H9 (cell line): Measurements from ENCODE around the gene TFB1M. TPM values are rescaled to one million over a fixed set of nuclear protein-coding genes. Genes with fewer than 3 reads are reported as not detected.

Experiments used
- DNase-seq: peaks from one replicate; pipeline ENCODE4 v3.0.0-alpha.2; 2017
- H2AFZ ChIP-seq: one replicate; pipeline ENCODE4 v1.6.1; 2013; ENCODE audit warnings: mild to moderate bottlenecking, low read length, control low read depth, moderate library complexity
- H2AK5ac ChIP-seq: 2 replicates; pipeline ENCODE4 v1.6.1; 2013; ENCODE audit warnings: low read length, control low read depth, mixed read lengths; ENCODE audit not compliant: insufficient read length
- H2BK120ac ChIP-seq: one replicate; pipeline ENCODE4 v1.6.1; 2013; ENCODE audit warnings: low read depth, mild to moderate bottlenecking, low read length, control low read depth, inconsistent platforms; ENCODE audit not compliant: poor library complexity, severe bottlenecking
- H2BK12ac ChIP-seq: 2 replicates; pipeline ENCODE4 v1.6.1; 2013; ENCODE audit warnings: low read length, control low read depth, mixed read lengths, low read depth; ENCODE audit not compliant: insufficient read length
- H2BK15ac ChIP-seq: 2 replicates; pipeline ENCODE4 v1.6.1; 2013; ENCODE audit warnings: low read depth, low read length, control low read depth
- H2BK20ac ChIP-seq: one replicate; pipeline ENCODE4 v1.6.1; 2013; ENCODE audit warnings: low read depth, mild to moderate bottlenecking, low read length, control low read depth, inconsistent platforms; ENCODE audit not compliant: poor library complexity, severe bottlenecking
- H2BK5ac ChIP-seq: 2 replicates; pipeline ENCODE4 v1.6.1; 2013; ENCODE audit warnings: low read length, control low read depth, mixed read lengths; ENCODE audit not compliant: insufficient read length
- H3K14ac ChIP-seq: 2 replicates; pipeline ENCODE4 v1.6.1; 2013; ENCODE audit warnings: low read length, control low read depth; ENCODE audit not compliant: insufficient read depth
- H3K18ac ChIP-seq: 2 replicates; pipeline ENCODE4 v1.6.1; 2013; ENCODE audit warnings: low read depth, mild to moderate bottlenecking, mixed read lengths, low read length, control low read depth; ENCODE audit not compliant: insufficient read length
- H3K23ac ChIP-seq: 2 replicates; pipeline ENCODE4 v1.6.1; 2013; ENCODE audit warnings: low read length, control low read depth, mixed read lengths, low read depth; ENCODE audit not compliant: insufficient read length
- H3K23me2 ChIP-seq: 2 replicates; pipeline ENCODE4 v1.6.1; 2013; ENCODE audit warnings: low read depth, mild to moderate bottlenecking, mixed read lengths, low read length, control low read depth; ENCODE audit not compliant: insufficient read length, poor library complexity, severe bottlenecking
- H3K27ac ChIP-seq: 2 replicates; pipeline ENCODE4 v1.5.1; 2013; ENCODE audit warnings: low read length, control low read depth, mixed read lengths, low read depth; ENCODE audit not compliant: insufficient read length
- H3K27me3 ChIP-seq: 2 replicates; pipeline ENCODE4 v1.6.1; 2013; ENCODE audit warnings: low read length, control low read depth, inconsistent platforms; ENCODE audit not compliant: insufficient read depth
- H3K4ac ChIP-seq: 2 replicates; pipeline ENCODE4 v1.6.1; 2013; ENCODE audit warnings: low read depth, mild to moderate bottlenecking, control low read depth, inconsistent platforms, low read length, moderate library complexity
- H3K4me1 ChIP-seq: 2 replicates; pipeline ENCODE4 v1.6.1; 2013; ENCODE audit warnings: low read length, control low read depth, inconsistent platforms; ENCODE audit not compliant: insufficient read depth
- H3K4me2 ChIP-seq: 2 replicates; pipeline ENCODE4 v1.6.1; 2013; ENCODE audit warnings: low read length, control low read depth, mixed read lengths; ENCODE audit not compliant: insufficient read length, insufficient read depth
- H3K56ac ChIP-seq: 2 replicates; pipeline ENCODE4 v1.6.1; 2013; ENCODE audit warnings: low read depth, mild to moderate bottlenecking, mixed read lengths, low read length, control low read depth; ENCODE audit not compliant: insufficient read length
- H3K79me1 ChIP-seq: 2 replicates; pipeline ENCODE4 v1.6.1; 2013; ENCODE audit warnings: low read depth, mild to moderate bottlenecking, moderate library complexity, low read length, control low read depth, inconsistent platforms; ENCODE audit not compliant: insufficient read depth, poor library complexity, severe bottlenecking
- H3K79me2 ChIP-seq: 2 replicates; pipeline ENCODE4 v1.6.1; 2013; ENCODE audit warnings: low read length, control low read depth, inconsistent platforms; ENCODE audit not compliant: insufficient read depth
- H3K9ac ChIP-seq: 2 replicates; pipeline ENCODE4 v1.6.1; 2013; ENCODE audit warnings: low read length, control low read depth, mixed read lengths; ENCODE audit not compliant: insufficient read length; ENCODE audit errors: extremely low read depth
- H3K9me3 ChIP-seq: one replicate; pipeline ENCODE4 v1.6.1; 2013; ENCODE audit warnings: low read depth, low read length, inconsistent platforms; ENCODE audit not compliant: control insufficient read depth
- H3T11ph ChIP-seq: one replicate; pipeline ENCODE4 v1.6.1; 2013; ENCODE audit warnings: mild to moderate bottlenecking, low read length, control low read depth, inconsistent platforms
- H4K20me1 ChIP-seq: one replicate; pipeline ENCODE4 v1.6.1; 2013; ENCODE audit not compliant: control insufficient read depth, insufficient read length, insufficient read depth
- H4K5ac ChIP-seq: 2 replicates; pipeline ENCODE4 v1.6.1; 2013; ENCODE audit warnings: low read depth, mild to moderate bottlenecking, mixed read lengths, low read length, control low read depth; ENCODE audit not compliant: insufficient read length
- H4K8ac ChIP-seq: replicated peaks from 2 replicates; pipeline ENCODE4 v1.6.1; 2013; ENCODE audit warnings: low read length, control low read depth, mixed read lengths, low read depth; ENCODE audit not compliant: insufficient read length
- H4K91ac ChIP-seq: 2 replicates; pipeline ENCODE4 v1.6.1; 2013; ENCODE audit warnings: low read depth, mild to moderate bottlenecking, moderate library complexity, mixed read lengths, low read length, control low read depth; ENCODE audit not compliant: insufficient read length
- H3K27ac Mint-ChIP-seq, 3 experiments: 2 replicates in 2 of 3; 3 replicates in 1 of 3; pipeline ENCODE4 v1.8.0; 2020 to 2021; ENCODE audit warnings: mixed read lengths in 3 of 3, mild to moderate bottlenecking in 1 of 3, moderate library complexity in 1 of 3
- H3K27me3 Mint-ChIP-seq: 2 replicates; pipeline ENCODE4 v1.8.0; 2021; ENCODE audit warnings: low read depth, mild to moderate bottlenecking, moderate library complexity, mixed read lengths
- H3K36me3 Mint-ChIP-seq, 3 experiments: 2 replicates in 2 of 3; 3 replicates in 1 of 3; pipeline ENCODE4 v1.8.0; 2020 to 2021; ENCODE audit warnings: low read depth in 3 of 3, mixed read lengths in 3 of 3; ENCODE audit not compliant: insufficient read depth in 1 of 3
- H3K4me1 Mint-ChIP-seq, 2 experiments: 2 replicates each; pipeline ENCODE4 v1.8.0; 2020; ENCODE audit warnings: mixed read lengths in 2 of 2
- H3K4me3 Mint-ChIP-seq, 2 experiments: 2 replicates in 1 of 2; 3 replicates in 1 of 2; pipeline ENCODE4 v1.8.0; 2020 to 2021; ENCODE audit warnings: mild to moderate bottlenecking in 2 of 2, mixed read lengths in 2 of 2, moderate library complexity in 1 of 2
- H3K9me3 Mint-ChIP-seq, 2 experiments: 2 replicates in 1 of 2; 3 replicates in 1 of 2; pipeline ENCODE4 v1.8.0; 2020; ENCODE audit warnings: mild to moderate bottlenecking in 2 of 2, mixed read lengths in 2 of 2, moderate library complexity in 1 of 2
- WGBS: extraction: QIAGEN DNeasy Blood & Tissue Kit; methylation state at CpG from one replicate; pipeline ENCODE4 v1.1.7; 2013; ENCODE audit warnings: missing lambda C conversion rate, low lambda C conversion rate, mixed read lengths; ENCODE audit not compliant: insufficient read length; ENCODE audit errors: extremely low coverage; 5-methylcytosine and 5-hydroxymethylcytosine counted together
- total RNA-seq: library from RNA; stranded (reverse); gene quantifications from 2 replicates; pipeline ENCODE4 v1.2.1, GENCODE V29; 2021
- TF ChIP-seq, protein P1 (sequence below): fragments of 200-600 bp; sonication (generic); conservative IDR thresholded peaks from 3 replicates; pipeline ENCODE4 v1.8.0; 2021; ENCODE audit warnings: antibody characterized with exemption, mild to moderate bottlenecking

TFB1M gene
- total RNA-seq, 1 experiment from 2014 or later, result 28.6 TPM

GRCh38 chr6:155351273-155352129, 37.2 kb upstream of the TFB1M start:
- Histone ChIP-seq H2AK5ac (no peak overlapping the region), H3K27ac (no peak overlapping the region), H2BK15ac (no peak overlapping the region), H3K18ac (no peak overlapping the region), H3K14ac (no peak overlapping the region), H2AFZ (no peak overlapping the region), H4K5ac (no peak overlapping the region), H4K20me1 (no peaks in the 10 kb centered on the region), H3K79me1 (no peaks in the 10 kb centered on the region), H2BK20ac (no peak overlapping the region), H3K4me2 (no peak overlapping the region), H4K8ac (no peak overlapping the region), H4K91ac (no peak overlapping the region), H3K79me2 (no peaks in the 10 kb centered on the region), H2BK5ac (no peak overlapping the region), H3T11ph (no peak overlapping the region), H3K4me1 (no peaks in the 10 kb centered on the region), H2BK12ac (no peak overlapping the region), H3K23me2 (no peaks in the 10 kb centered on the region), H2BK120ac (no peak overlapping the region), H3K4ac (no peak overlapping the region), H3K56ac (no peak overlapping the region), H3K23ac (no peak overlapping the region), H3K9me3 (no peaks in the 10 kb centered on the region), H3K27me3 (no peaks in the 10 kb centered on the region), H3K9ac (no peak overlapping the region)
- TF ChIP-seq, protein P1, sequence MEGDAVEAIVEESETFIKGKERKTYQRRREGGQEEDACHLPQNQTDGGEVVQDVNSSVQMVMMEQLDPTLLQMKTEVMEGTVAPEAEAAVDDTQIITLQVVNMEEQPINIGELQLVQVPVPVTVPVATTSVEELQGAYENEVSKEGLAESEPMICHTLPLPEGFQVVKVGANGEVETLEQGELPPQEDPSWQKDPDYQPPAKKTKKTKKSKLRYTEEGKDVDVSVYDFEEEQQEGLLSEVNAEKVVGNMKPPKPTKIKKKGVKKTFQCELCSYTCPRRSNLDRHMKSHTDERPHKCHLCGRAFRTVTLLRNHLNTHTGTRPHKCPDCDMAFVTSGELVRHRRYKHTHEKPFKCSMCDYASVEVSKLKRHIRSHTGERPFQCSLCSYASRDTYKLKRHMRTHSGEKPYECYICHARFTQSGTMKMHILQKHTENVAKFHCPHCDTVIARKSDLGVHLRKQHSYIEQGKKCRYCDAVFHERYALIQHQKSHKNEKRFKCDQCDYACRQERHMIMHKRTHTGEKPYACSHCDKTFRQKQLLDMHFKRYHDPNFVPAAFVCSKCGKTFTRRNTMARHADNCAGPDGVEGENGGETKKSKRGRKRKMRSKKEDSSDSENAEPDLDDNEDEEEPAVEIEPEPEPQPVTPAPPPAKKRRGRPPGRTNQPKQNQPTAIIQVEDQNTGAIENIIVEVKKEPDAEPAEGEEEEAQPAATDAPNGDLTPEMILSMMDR, result no peak
- DNase-seq, result no peak
- H3K9me3 Mint-ChIP-seq, result peaks cover 17 to 22% of the 10 kb centered on the region in 2 experiments
- no CpG with 5 or more reads among the region's 5 CpGs for WGBS
- no peak overlapping the region for H3K4me3 Mint-ChIP-seq
- no peaks in the 10 kb centered on the region for H3K27me3 Mint-ChIP-seq
- H3K4me1 Mint-ChIP-seq, result no peaks in the 10 kb centered on the region
- no peak overlapping the region for H3K27ac Mint-ChIP-seq
- H3K36me3 Mint-ChIP-seq, result peaks cover 0 to 14% (median 2%) of the 10 kb centered on the region in 3 experiments; a peak in 3 of 7 replicates
